K562 (cell line): Measurements from ENCODE around the gene RAB3GAP1. TPM values are rescaled to one million over a fixed set of nuclear protein-coding genes. Genes with fewer than 3 reads are reported as not detected.

Experiments used
- ATAC-seq: fragments of 200-7000 bp; cut with Tn5 transposase; 3 replicates; pipeline ENCODE4 v1.9.1; 2020; ENCODE audit warnings: moderate library complexity
- BruUV-seq: library from RNA; stranded (reverse); fragments of 400-500 nt; replicated peaks from 2 replicates; lab custom pipeline; 2021; lab: Mats Ljungman, UMichigan
- CTCF ChIA-PET: fragments of 300-600 bp; formaldehyde crosslinking; extraction: SDS; loops from one replicate; lab custom pipeline; 2021; ENCODE audit warnings: low intra/inter-chr PET ratio; lab: Yijun Ruan, JAX
- POLR2A ChIA-PET: fragments of 300-600, 350-650 bp; sonication (Branson Sonifier 250); formaldehyde crosslinking; extraction: SDS; loops from one replicate; lab custom pipeline; 2021; ENCODE audit warnings: antibody characterized with exemption, inconsistent platforms; lab: Yijun Ruan, JAX
- DNase-seq, 4 experiments: peaks; one replicate each; pipeline versions ENCODE4 v3.0.0 to v3.0.0-alpha.2; 2011 to 2018; ENCODE audit warnings: low spot score in 3 of 4, mixed read lengths in 3 of 4; ENCODE audit errors: extremely low read depth in 1 of 4
- FAIRE-seq: peaks from 2 replicates; lab custom pipeline; 2011; peaks lifted over from hg19 to GRCh38; lab: Jason Lieb, UNC
- H2AFZ ChIP-seq: 2 replicates; pipeline ENCODE4 v1.6.0; 2011; ENCODE audit warnings: low read depth, low read length, control low read depth, inconsistent platforms
- H3K27ac ChIP-seq: fragments of 200-600 bp; 3 replicates; pipeline ENCODE4 v1.8.0; 2011; ENCODE audit warnings: low read depth, mild to moderate bottlenecking, control low read depth, inconsistent platforms, low read length, moderate library complexity, mixed read lengths; ENCODE audit errors: extremely low read depth
- H3K27me3 ChIP-seq, 2 experiments: fragments of 300-600 bp in 1 of 2; 2 replicates in 1 of 2; 3 replicates in 1 of 2; pipeline versions ENCODE4 v1.6.0 to v1.8.0; 2011; ENCODE audit warnings: inconsistent platforms in 2 of 2, low read length in 2 of 2, mild to moderate bottlenecking in 1 of 2, mixed read lengths in 1 of 2, moderate library complexity in 1 of 2; ENCODE audit not compliant: control insufficient read depth in 2 of 2, insufficient read depth in 2 of 2
- H3K36me3 ChIP-seq: fragments of 300-600 bp; 3 replicates; pipeline ENCODE4 v1.8.0; 2011; ENCODE audit warnings: mild to moderate bottlenecking, low read length, inconsistent platforms; ENCODE audit not compliant: control insufficient read depth, insufficient read depth
- H3K4me1 ChIP-seq, 2 experiments: fragments of 200-600 bp in 1 of 2; replicated peaks in 1 of 2; 2 replicates in 1 of 2; 3 replicates in 1 of 2; pipeline versions ENCODE4 v1.5.1 to v1.8.0; 2011; ENCODE audit warnings: inconsistent platforms in 2 of 2, low read length in 2 of 2, mild to moderate bottlenecking in 1 of 2, mixed read lengths in 1 of 2, moderate library complexity in 1 of 2; ENCODE audit not compliant: control insufficient read depth in 2 of 2, insufficient read depth in 2 of 2
- H3K4me2 ChIP-seq: 2 replicates; pipeline ENCODE4 v1.6.1; 2011; ENCODE audit warnings: low read length, control low read depth, inconsistent platforms, mixed read lengths; ENCODE audit not compliant: insufficient read depth
- H3K4me3 ChIP-seq: fragments of 200-600 bp; sonication (generic), shearing (Covaris generic); 2 replicates; pipeline ENCODE4 v1.5.1; 2016; ENCODE audit warnings: control low read depth, inconsistent platforms
- H3K79me2 ChIP-seq: fragments of 200-600 bp; 3 replicates; pipeline ENCODE4 v1.8.0; 2011; ENCODE audit warnings: low read length, inconsistent platforms; ENCODE audit not compliant: control insufficient read depth, insufficient read depth
- H3K9ac ChIP-seq, 2 experiments: 2 replicates each; pipeline versions ENCODE4 v1.6.0 to v1.6.1; 2011; ENCODE audit warnings: low read depth in 2 of 2, low read length in 2 of 2, control low read depth in 1 of 2, inconsistent platforms in 1 of 2, mild to moderate bottlenecking in 1 of 2, mixed read lengths in 1 of 2; ENCODE audit not compliant: insufficient read depth in 1 of 2
- H3K9me1 ChIP-seq: one replicate; pipeline ENCODE4 v1.6.0; 2011; ENCODE audit warnings: inconsistent platforms, mild to moderate bottlenecking, low read length, moderate library complexity; ENCODE audit not compliant: control insufficient read depth, insufficient read depth
- H3K9me3 ChIP-seq: replicated peaks from 2 replicates; pipeline ENCODE4 v1.5.1; 2011; ENCODE audit warnings: low read depth, low read length, inconsistent platforms; ENCODE audit not compliant: control insufficient read depth, insufficient read depth
- H4K20me1 ChIP-seq: replicated peaks from 2 replicates; pipeline ENCODE4 v1.6.1; 2011; ENCODE audit warnings: low read length, inconsistent platforms, mixed read lengths; ENCODE audit not compliant: control insufficient read depth, insufficient read depth
- ARID1B ChIP-seq: fragments of 450-650 bp; IDR thresholded peaks from 2 replicates; pipeline ENCODE4 v1.6.1; 2016; ENCODE audit warnings: antibody characterized with exemption, mild to moderate bottlenecking, inconsistent platforms
- CHD2 ChIP-seq: IDR thresholded peaks from 2 replicates; pipeline ENCODE4 v1.6.1; 2011; ENCODE audit warnings: low read depth, low read length
- E4F1 ChIP-seq: fragments of 250-450 bp; sonication (Bioruptor Pico); IDR thresholded peaks from 2 replicates; pipeline ENCODE4 v1.5.0; 2021; ENCODE audit warnings: mild to moderate bottlenecking, borderline replicate concordance
- ERF ChIP-seq: fragments of 450-650 bp; formaldehyde crosslinking; IDR thresholded peaks from 2 replicates; pipeline ENCODE4 v1.4.0; 2020; ENCODE audit warnings: mild to moderate bottlenecking, mixed read lengths
- FOXA1 ChIP-seq: fragments of 450-650 bp; IDR thresholded peaks from 2 replicates; pipeline ENCODE4 v1.6.1; 2016; ENCODE audit warnings: mild to moderate bottlenecking, borderline replicate concordance
- MCM2 ChIP-seq: fragments of 450-650 bp; IDR thresholded peaks from 2 replicates; pipeline ENCODE4 v1.6.1; 2017; ENCODE audit warnings: low read depth, mild to moderate bottlenecking
- NR2C2 ChIP-seq, 2 experiments: fragments of 200-800 bp in 1 of 2; sonication (Bioruptor generic) in 1 of 2; sonication (generic) in 1 of 2; formaldehyde crosslinking in 1 of 2; IDR thresholded peaks; 2 replicates each; pipeline versions ENCODE4 v1.6.1 to v1.8.0; 2016 to 2022; ENCODE audit warnings: mild to moderate bottlenecking in 1 of 2, missing compliant biosample characterization in 1 of 2, missing genetic modification characterization in 1 of 2, missing genetic modification reagents in 1 of 2
- POLR2B ChIP-seq: fragments of 450-650 bp; IDR thresholded peaks from 2 replicates; pipeline ENCODE4 v1.6.1; 2018; ENCODE audit warnings: low read depth; ENCODE audit not compliant: partially characterized antibody
- TCF3 ChIP-seq: sonication (generic); formaldehyde crosslinking; IDR thresholded peaks from 2 replicates; pipeline ENCODE4 v1.4.0; 2020; ENCODE audit warnings: mild to moderate bottlenecking, missing genetic modification reagents
- THAP12 ChIP-seq: fragments of 250-450 bp; sonication (Bioruptor Pico); IDR thresholded peaks from 2 replicates; pipeline ENCODE4 v1.9.0; 2021; ENCODE audit warnings: mild to moderate bottlenecking, inconsistent platforms
- ZFP30 ChIP-seq: fragments of 250-450 bp; sonication (Bioruptor Pico); IDR thresholded peaks from 2 replicates; pipeline ENCODE4 v1.8.0; 2022; ENCODE audit warnings: moderate library complexity, mild to moderate bottlenecking, inconsistent platforms, borderline replicate concordance
- ZNF140 ChIP-seq: fragments of 250-450 bp; sonication (Bioruptor Pico); IDR thresholded peaks from 2 replicates; pipeline ENCODE4 v1.8.0; 2021; ENCODE audit warnings: moderate library complexity, mild to moderate bottlenecking, inconsistent platforms
- ZNF696 ChIP-seq: fragments of 250-450 bp; sonication (Bioruptor Pico); conservative IDR thresholded peaks from 2 replicates; pipeline ENCODE4 v1.4.0; 2020; ENCODE audit warnings: mild to moderate bottlenecking, moderate library complexity
- WGBS: fragments of 100-300 bp; shearing (Covaris generic); methylation state at CpG from one replicate; pipeline ENCODE4 v1.1.6; 2016; ENCODE audit warnings: low coverage, mixed read lengths; ENCODE audit not compliant: insufficient coverage; ENCODE audit errors: missing lambda C conversion rate; 5-methylcytosine and 5-hydroxymethylcytosine counted together
- in situ Hi-C: fragments of 300-500 bp; cut with MboI; formaldehyde crosslinking; loops from 4 replicates; pipeline ENCODE4 v1.15.0; 2018; ENCODE audit warnings: inconsistent platforms, mixed read lengths
- intact Hi-C: fragments of 100-400 bp; cut with micrococcal nuclease; formaldehyde crosslinking; loops from 2 replicates; pipeline ENCODE4 v1.14.2; 2022
- polyA plus RNA-seq, 8 experiments: library from polyadenylated mRNA; depleted of rRNA in 4 of 8; stranded (reverse) in 5 of 8; unstranded in 3 of 8; fragments of >200 nt; fragmentation: Nextera tagmentation in 2 of 8; fragmentation: Illumina TruSeq in 1 of 8; extraction: Ambion mirVana in 2 of 8; extraction: Trizol in 1 of 8; gene quantifications; 2 replicates each; pipeline versions ENCODE4 v1.2.1 to v1.2.3, GENCODE V29; 2011 to 2014; ENCODE audit warnings: inconsistent platforms in 1 of 8, missing spikeins in 1 of 8
- total RNA-seq, 7 experiments: library from RNA; depleted of rRNA in 6 of 7; stranded (reverse); fragments of >200 nt in 6 of 7; fragmentation: Illumina TruSeq in 2 of 7; extraction: Trizol in 2 of 7; gene quantifications; 2 replicates each; pipeline versions ENCODE4 v1.2.1 to v1.2.3, GENCODE V29; 2011 to 2021; ENCODE audit warnings: low replicate concordance in 1 of 7
- TF ChIP-seq, protein P1 (sequence below): fragments of 250-450 bp; sonication (Bioruptor Pico); IDR thresholded peaks from 2 replicates; pipeline ENCODE4 v1.9.0; 2021; ENCODE audit warnings: mild to moderate bottlenecking
- TF ChIP-seq, protein P2 (sequence below), 2 experiments: fragments of 150-350 bp in 1 of 2; IDR thresholded peaks; 2 replicates each; pipeline ENCODE4 v1.6.1; 2012 to 2016; ENCODE audit warnings: low read depth in 2 of 2, low read length in 2 of 2, mild to moderate bottlenecking in 1 of 2, moderate library complexity in 1 of 2

RAB3GAP1 gene
- total and polyA plus RNA-seq, 9 of the 15 experiments (the other 6 are each of a cell fraction or from before 2014, with no cell fraction given) = 15.5 to 48.6 (median 33.0) TPM

GRCh38 chr2:135219226-135219625 is 167.1 kb downstream of the RAB3GAP1 start:
- H3K9me1 ChIP-seq = no peaks in the 10 kb centered on the region
- ChIA-PET POLR2A (no interaction called here), CTCF (no interaction called here)
- intact Hi-C loops (no loop called here), in situ Hi-C loops (no loop called here)
- H3K79me2 ChIP-seq = no peaks in the 10 kb centered on the region
- H3K27ac ChIP-seq = no peak overlapping the region
- FAIRE-seq = no peak
- H3K9ac ChIP-seq = no peak overlapping the region
- no peak for DNase-seq
- H3K4me2 ChIP-seq = no peak overlapping the region
- no peaks in the 10 kb centered on the region for H3K4me1 ChIP-seq
- no TSS peak for BruUV-seq
- ATAC-seq = no peak
- no peaks in the 10 kb centered on the region for H3K9me3 ChIP-seq
- no peak overlapping the region for H3K4me3 ChIP-seq
- H4K20me1 ChIP-seq = no peaks in the 10 kb centered on the region
- H3K27me3 ChIP-seq = no peaks in the 10 kb centered on the region
- 67% methylated on average over 1 of the region's 1 CpG for WGBS
- no peak overlapping the region for H2AFZ ChIP-seq
- no peaks in the 10 kb centered on the region for H3K36me3 ChIP-seq
- TF ChIP-seq POLR2B (no peak), ZNF696 (CRISPR knock-in tag) (no peak), CHD2 (no peak), ZNF140 (no peak), ZFP30 (no peak), ERF (CRISPR knock-in tag) (no peak), FOXA1 (no peak), ARID1B (no peak), NR2C2 (CRISPR knock-in tag; IDR thresholded peaks at IDR 0.05) (no peak), NR2C2 (tag; IDR thresholded peaks at IDR 0.05) (no peak), THAP12 (CRISPR knock-in tag) (no peak), TCF3 (no peak), MCM2 (no peak), E4F1 (CRISPR knock-in tag) (no peak)
- TF ChIP-seq, protein P1, sequence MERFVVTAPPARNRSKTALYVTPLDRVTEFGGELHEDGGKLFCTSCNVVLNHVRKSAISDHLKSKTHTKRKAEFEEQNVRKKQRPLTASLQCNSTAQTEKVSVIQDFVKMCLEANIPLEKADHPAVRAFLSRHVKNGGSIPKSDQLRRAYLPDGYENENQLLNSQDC = no peak
- TF ChIP-seq, protein P2, sequence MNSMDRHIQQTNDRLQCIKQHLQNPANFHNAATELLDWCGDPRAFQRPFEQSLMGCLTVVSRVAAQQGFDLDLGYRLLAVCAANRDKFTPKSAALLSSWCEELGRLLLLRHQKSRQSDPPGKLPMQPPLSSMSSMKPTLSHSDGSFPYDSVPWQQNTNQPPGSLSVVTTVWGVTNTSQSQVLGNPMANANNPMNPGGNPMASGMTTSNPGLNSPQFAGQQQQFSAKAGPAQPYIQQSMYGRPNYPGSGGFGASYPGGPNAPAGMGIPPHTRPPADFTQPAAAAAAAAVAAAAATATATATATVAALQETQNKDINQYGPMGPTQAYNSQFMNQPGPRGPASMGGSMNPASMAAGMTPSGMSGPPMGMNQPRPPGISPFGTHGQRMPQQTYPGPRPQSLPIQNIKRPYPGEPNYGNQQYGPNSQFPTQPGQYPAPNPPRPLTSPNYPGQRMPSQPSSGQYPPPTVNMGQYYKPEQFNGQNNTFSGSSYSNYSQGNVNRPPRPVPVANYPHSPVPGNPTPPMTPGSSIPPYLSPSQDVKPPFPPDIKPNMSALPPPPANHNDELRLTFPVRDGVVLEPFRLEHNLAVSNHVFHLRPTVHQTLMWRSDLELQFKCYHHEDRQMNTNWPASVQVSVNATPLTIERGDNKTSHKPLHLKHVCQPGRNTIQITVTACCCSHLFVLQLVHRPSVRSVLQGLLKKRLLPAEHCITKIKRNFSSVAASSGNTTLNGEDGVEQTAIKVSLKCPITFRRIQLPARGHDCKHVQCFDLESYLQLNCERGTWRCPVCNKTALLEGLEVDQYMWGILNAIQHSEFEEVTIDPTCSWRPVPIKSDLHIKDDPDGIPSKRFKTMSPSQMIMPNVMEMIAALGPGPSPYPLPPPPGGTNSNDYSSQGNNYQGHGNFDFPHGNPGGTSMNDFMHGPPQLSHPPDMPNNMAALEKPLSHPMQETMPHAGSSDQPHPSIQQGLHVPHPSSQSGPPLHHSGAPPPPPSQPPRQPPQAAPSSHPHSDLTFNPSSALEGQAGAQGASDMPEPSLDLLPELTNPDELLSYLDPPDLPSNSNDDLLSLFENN (IDR thresholded peaks at IDR 0.05; ENCODE audit: low read depth in 2 of 2, low read length in 2 of 2) = no peak
